ENCODE data around the gene ORAI2.
"Not testable (repeated sequence)": the region's sequence is repeated elsewhere in the genome, so short reads cannot be mapped to it uniquely, and the experiment has no call there.

Gene ORAI2

GRCh38 chr7:102505298-102506185 is 72.2 kb downstream of the ORAI2 start:
- not testable (repeated sequence) for DNase-seq
